Fibroblast of the aortic adventitia (primary cell): ENCODE results near the gene ISOC1. TPM values are rescaled to one million over a fixed set of nuclear protein-coding genes. Genes with fewer than 3 reads are reported as not detected.

ENCODE experiments used
- DNase-seq: peaks from one replicate; pipeline ENCODE4 v3.0.0-alpha.2; 2010; ENCODE audit warnings: low read depth
- H3K4me3 ChIP-seq: 2 replicates; pipeline ENCODE4 v1.5.1; 2011; ENCODE audit warnings: low read depth, mild to moderate bottlenecking, control low read depth, low read length, moderate library complexity
- total RNA-seq: library from RNA; depleted of rRNA; stranded (reverse); fragments of >200 nt; gene quantifications from 2 replicates; pipeline ENCODE4 v1.2.3, GENCODE V29; 2012; ENCODE audit warnings: low replicate concordance
- TF ChIP-seq, protein P1 (sequence below): IDR thresholded peaks from 2 replicates; pipeline ENCODE4 v1.5.1; 2011; ENCODE audit warnings: mild to moderate bottlenecking, low read length, control low read depth, inconsistent platforms; ENCODE audit not compliant: insufficient read depth

Gene ISOC1
- 6.6 and 19.7 TPM in 2 replicates for total RNA-seq

DNA sequence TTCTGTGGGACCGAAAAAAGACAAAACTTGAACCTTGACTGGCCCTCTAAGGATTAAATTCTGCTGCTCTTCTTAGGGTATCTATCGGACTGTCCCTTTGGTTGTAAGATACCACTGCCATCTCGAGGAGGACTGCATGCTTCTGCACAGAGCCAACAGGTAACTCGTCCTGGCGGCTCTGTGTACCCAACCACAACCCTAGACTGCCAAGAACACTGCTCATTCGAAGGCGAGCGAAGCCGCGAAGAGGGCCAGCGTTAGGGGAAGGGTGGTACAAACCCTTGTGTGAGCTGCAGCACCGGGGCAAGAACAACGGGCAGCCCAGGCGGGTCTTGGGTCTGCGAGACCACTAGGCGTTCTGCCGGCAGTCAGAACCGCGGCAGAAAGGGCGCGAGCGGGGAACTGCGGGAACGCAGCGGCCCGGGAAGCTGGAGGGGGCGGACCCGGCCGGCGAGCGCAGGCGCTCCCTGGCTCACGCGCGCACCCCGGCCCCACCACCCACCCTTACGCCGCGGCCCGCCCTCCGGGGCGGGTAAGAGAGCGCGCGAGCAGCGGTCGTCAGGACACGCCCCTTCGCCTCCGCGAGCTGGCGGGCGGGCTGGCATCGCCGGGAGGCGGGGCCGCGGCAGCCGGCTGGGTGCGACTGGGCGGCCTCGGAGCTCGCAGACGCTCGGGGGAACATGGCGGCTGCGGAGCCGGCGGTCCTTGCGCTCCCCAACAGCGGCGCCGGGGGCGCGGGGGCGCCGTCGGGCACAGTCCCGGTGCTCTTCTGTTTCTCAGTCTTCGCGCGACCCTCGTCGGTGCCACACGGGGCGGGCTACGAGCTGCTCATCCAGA is at the start of gene ISOC1:
ISOC1 (plus strand) TSS at position 663 of the 837 bp plus-strand sequence; CDS start at position 681, 18 bp downstream.
- peak; percentile 79 for DNase-seq
- H3K4me3 ChIP-seq, result peak within 1 kb of the TSS; percentile 97
- TF ChIP-seq, protein P1, sequence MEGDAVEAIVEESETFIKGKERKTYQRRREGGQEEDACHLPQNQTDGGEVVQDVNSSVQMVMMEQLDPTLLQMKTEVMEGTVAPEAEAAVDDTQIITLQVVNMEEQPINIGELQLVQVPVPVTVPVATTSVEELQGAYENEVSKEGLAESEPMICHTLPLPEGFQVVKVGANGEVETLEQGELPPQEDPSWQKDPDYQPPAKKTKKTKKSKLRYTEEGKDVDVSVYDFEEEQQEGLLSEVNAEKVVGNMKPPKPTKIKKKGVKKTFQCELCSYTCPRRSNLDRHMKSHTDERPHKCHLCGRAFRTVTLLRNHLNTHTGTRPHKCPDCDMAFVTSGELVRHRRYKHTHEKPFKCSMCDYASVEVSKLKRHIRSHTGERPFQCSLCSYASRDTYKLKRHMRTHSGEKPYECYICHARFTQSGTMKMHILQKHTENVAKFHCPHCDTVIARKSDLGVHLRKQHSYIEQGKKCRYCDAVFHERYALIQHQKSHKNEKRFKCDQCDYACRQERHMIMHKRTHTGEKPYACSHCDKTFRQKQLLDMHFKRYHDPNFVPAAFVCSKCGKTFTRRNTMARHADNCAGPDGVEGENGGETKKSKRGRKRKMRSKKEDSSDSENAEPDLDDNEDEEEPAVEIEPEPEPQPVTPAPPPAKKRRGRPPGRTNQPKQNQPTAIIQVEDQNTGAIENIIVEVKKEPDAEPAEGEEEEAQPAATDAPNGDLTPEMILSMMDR, result no peak

- TF ChIP-seq, protein P1, result no peak
- H3K4me3 ChIP-seq, result no peak overlapping the region
- DNase-seq, result no peak
These were observed 48.4 kb upstream of the ISOC1 start for GRCh38 chr5:129046151-129046550.

GRCh38 chr5:129048509-129048908 is 46.0 kb upstream of the ISOC1 start:
- DNase-seq, result no peak
- H3K4me3 ChIP-seq, result no peak overlapping the region
- TF ChIP-seq, protein P1, result no peak

DNA sequence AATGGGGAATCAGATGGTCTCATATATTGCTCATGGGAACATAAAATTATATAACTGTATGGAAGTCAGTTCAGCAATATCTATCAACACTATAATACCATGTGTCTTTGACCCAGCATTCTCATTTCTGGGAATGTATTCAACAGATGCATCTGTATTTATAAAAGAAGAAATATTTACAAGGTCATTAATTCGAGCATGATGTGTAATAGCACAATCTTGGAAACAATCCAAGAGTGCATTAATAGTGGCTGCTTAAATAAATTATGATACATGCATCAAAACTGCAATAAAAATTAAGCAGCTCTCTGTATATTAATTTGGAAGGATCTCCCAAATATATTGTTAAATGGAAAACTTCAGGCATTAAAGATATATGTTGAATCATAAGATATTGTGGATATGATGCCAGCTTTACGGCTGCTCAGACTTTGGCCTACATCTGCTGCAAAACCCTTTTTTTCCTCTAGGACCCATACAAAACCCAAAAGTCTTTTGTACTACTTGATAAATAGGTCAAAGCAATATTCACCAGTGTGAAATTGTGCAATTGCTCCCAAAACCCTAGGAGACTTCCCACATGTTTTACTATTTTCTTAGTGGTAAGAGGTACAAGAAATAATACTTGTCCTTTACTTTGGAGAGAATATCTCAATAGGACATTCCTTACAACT is 45.3 kb upstream of the ISOC1 start:
- TF ChIP-seq, protein P1, result no peak
- H3K4me3 ChIP-seq, result no peak overlapping the region
- no peak for DNase-seq

- TF ChIP-seq, protein P1, result no peak
- H3K4me3 ChIP-seq, result no peak overlapping the region
- no peak for DNase-seq
These were observed 43.3 kb upstream of the ISOC1 start for GRCh38 chr5:129051283-129051682.

DNA sequence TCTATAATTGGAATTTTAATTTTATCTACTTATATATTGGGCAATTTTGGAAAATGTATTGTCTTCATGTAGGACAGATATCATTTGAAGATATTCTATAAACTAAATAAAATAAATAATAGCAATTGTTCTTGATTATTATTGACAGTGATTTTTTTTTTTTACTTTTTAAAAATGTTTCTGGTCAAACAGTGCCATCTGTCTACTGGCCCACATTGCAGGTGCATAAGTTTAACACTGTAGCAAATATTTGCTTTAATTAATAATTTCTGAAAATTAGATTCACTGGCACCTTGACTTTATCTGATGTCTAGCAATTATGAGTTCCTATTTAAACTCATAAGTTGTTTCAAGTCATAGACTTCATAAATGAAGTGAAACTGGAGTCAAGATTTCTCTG is 41.1 kb upstream of the ISOC1 start:
- no peak overlapping the region for H3K4me3 ChIP-seq
- TF ChIP-seq, protein P1, result no peak
- DNase-seq, result no peak
